ENCODE results near the gene TMEM242. TPM values are rescaled to one million over a fixed set of nuclear protein-coding genes. Genes with fewer than 3 reads are reported as not detected.

The TMEM242 gene
- total and polyA plus RNA-seq, 2 of the 4 experiments (the other 2 are of a cell fraction): 2.3 to 4.6 TPM

DNA sequence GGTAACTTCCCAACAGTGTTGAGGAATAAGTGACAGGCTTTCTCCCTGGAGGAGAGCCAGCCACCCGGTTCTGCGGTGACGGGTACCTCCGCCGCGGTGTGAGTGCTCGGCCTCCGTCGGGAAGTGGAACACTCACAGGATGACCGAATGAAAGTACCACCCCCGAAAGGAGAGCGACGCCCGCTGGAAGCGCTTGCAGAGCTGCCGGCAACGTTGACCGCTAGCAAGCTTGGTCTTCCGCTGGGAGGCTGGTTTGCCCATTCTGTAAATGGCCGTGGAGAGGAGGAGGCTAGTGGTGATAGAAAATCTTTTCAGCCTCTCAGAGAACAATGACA lies 614 bp upstream of the TMEM242 start:
- Histone ChIP-seq H2BK120ac (ENCODE audit: low read depth, low read length) (peak overlapping the region; percentile 36), H2AK9ac (replicated peaks; ENCODE audit: low read depth, low read length, poor library complexity) (peak overlapping the region; percentile 91), H2BK15ac (ENCODE audit: low read depth, low read length) (peak overlapping the region; percentile 45; the same call in 1 of the 3 replicates), H3K9ac (ENCODE audit: low read depth, low read length) (peak overlapping the region; percentile 82), H3K56ac (ENCODE audit: extremely low read depth, insufficient read depth, low read length) (peak overlapping the region; percentile 53), H3K27ac (ENCODE audit: insufficient read depth, low read length) (peak overlapping the region; percentile 84), H4K8ac (ENCODE audit: low read depth in 2 of 2, low read length in 2 of 2) (peak overlapping the region; percentile 90 to 98), H3K18ac (ENCODE audit: low read depth, low read length) (peak overlapping the region; percentile 40), H3K23ac (ENCODE audit: low read depth, low read length) (peak overlapping the region; percentile 71), H2BK20ac (ENCODE audit: low read depth, low read length) (peak overlapping the region; percentile 5; the same call in 1 of the 2 replicates), H3K4me3 (ENCODE audit: insufficient read depth, low read depth, low read length) (peak overlapping the region; percentile 86), H4K5ac (ENCODE audit: low read depth, low read length) (peak overlapping the region; percentile 89), H3K4me2 (ENCODE audit: low read depth, low read length) (peak overlapping the region; percentile 85), H3K36me3 (ENCODE audit: control insufficient read depth, insufficient read depth, low read length) (no peaks in the 10 kb centered on the region), H3K9me3 (ENCODE audit: control insufficient read depth, insufficient read depth, low read length) (no peaks in the 10 kb centered on the region), H3K4me1 (ENCODE audit: control insufficient read depth, insufficient read depth, low read length) (no peaks in the 10 kb centered on the region), H4K20me1 (ENCODE audit: insufficient read depth, low read length) (no peaks in the 10 kb centered on the region; the same call in 1 of the 2 replicates), H4K91ac (ENCODE audit: insufficient read depth, low read depth, low read length) (peak overlapping the region; percentile 65), H3K14ac (replicated peaks; ENCODE audit: low read depth, low read length) (peak overlapping the region; percentile 82), H3K9me1 (ENCODE audit: insufficient read depth, low read length) (peaks cover 3% of the 10 kb centered on the region; the same call in 1 of the 2 replicates), H2AFZ (replicated peaks; ENCODE audit: low read length, poor library complexity) (peak overlapping the region; percentile 88), H2AK5ac (ENCODE audit: low read depth, low read length) (no peak overlapping the region), H2BK5ac (ENCODE audit: low read depth, low read length, poor library complexity, severe bottlenecking) (peak overlapping the region; percentile 64), H3K79me1 (ENCODE audit: low read depth in 1 of 2, low read length in 2 of 2) (peaks cover 4 to 18% of the 10 kb centered on the region in 2 experiments; a peak in 3 of 4 replicates), H3K4ac (ENCODE audit: low read depth, low read length) (peak overlapping the region; percentile 85), H3K27me3 (ENCODE audit: control insufficient read depth, insufficient read depth, low read length) (no peaks in the 10 kb centered on the region)
- in situ Hi-C loops (cut with MboI; ENCODE audit: low sequenced_read_pairs) (loop anchor here (25.0 kb wide), 1 partner anchor 563 kb away; no protein-coding TSS in a partner anchor), dilution Hi-C loops (cut with HindIII; ENCODE audit: low sequenced_read_pairs, unreplicated experiment) (no loop called here), intact Hi-C loops (cut with micrococcal nuclease) (loop anchor here (1.0 to 5.0 kb wide), 4 partner anchors 56 to 548 kb away; no protein-coding TSS in a partner anchor)
- CTCF ChIA-PET: interaction anchor here (0.6 to 2.2 kb wide), 4 partner anchors 9 to 305 kb away, joined by 3 to 9 read pairs (median 4); no protein-coding TSS in a partner anchor
- WGBS, 2 experiments (ENCODE audit: extremely low coverage in 2 of 2, insufficient read length in 1 of 2): 1% methylated on average over 15 of the region's 20 CpGs; no CpG with 5 or more reads in 1 of the 2 experiments
- peak; percentile 63 for ATAC-seq (ENCODE audit: low read depth)
- POLR2A ChIA-PET (ENCODE audit: unreplicated experiment): interaction anchor here (0.6 kb wide), 1 partner anchor 313 kb away, joined by 3 read pairs; no protein-coding TSS in a partner anchor
- TF ChIP-seq, protein P1, sequence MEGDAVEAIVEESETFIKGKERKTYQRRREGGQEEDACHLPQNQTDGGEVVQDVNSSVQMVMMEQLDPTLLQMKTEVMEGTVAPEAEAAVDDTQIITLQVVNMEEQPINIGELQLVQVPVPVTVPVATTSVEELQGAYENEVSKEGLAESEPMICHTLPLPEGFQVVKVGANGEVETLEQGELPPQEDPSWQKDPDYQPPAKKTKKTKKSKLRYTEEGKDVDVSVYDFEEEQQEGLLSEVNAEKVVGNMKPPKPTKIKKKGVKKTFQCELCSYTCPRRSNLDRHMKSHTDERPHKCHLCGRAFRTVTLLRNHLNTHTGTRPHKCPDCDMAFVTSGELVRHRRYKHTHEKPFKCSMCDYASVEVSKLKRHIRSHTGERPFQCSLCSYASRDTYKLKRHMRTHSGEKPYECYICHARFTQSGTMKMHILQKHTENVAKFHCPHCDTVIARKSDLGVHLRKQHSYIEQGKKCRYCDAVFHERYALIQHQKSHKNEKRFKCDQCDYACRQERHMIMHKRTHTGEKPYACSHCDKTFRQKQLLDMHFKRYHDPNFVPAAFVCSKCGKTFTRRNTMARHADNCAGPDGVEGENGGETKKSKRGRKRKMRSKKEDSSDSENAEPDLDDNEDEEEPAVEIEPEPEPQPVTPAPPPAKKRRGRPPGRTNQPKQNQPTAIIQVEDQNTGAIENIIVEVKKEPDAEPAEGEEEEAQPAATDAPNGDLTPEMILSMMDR (conservative IDR thresholded peaks at IDR 0.05; ENCODE audit: low read depth, low read length): peak; percentile 19; the same call in 1 of the 2 replicates
- TF ChIP-seq POLR2A (IDR thresholded peaks at IDR 0.05; ENCODE audit: low read depth, low read length): no peak
- TF ChIP-seq RAD21 (IDR thresholded peaks at IDR 0.05; ENCODE audit: low read length): peak; percentile 23
- no peak for TF ChIP-seq BHLHE40 (IDR thresholded peaks at IDR 0.05; ENCODE audit: low read depth, low read length)
- peak; percentile 81 for DNase-seq
- BruUV-seq (replicated peaks): no TSS peak
